MM.1S (cell line): ENCODE measurements around the gene HORMAD2.

Experiments
- DNase-seq: peaks from one replicate; pipeline ENCODE4 v3.0.0-alpha.2; 2015
- H2AFZ ChIP-seq: fragments of 300-600 bp; sonication (generic); 2 replicates; pipeline ENCODE4 v1.6.0; 2016; ENCODE audit warnings: antibody characterized with exemption, low read length
- H3F3A ChIP-seq: fragments of 300-600 bp; sonication (generic); 2 replicates; pipeline ENCODE4 v1.6.1; 2016; ENCODE audit warnings: mild to moderate bottlenecking, antibody characterized with exemption, low read length, moderate library complexity, mixed read lengths; ENCODE audit not compliant: insufficient read depth
- H3K27ac ChIP-seq: fragments of 300-600 bp; sonication (generic); 2 replicates; pipeline ENCODE4 v1.5.1; 2016; ENCODE audit warnings: mild to moderate bottlenecking, low read length
- H3K27me3 ChIP-seq: fragments of 300-600 bp; sonication (generic); replicated peaks from 2 replicates; pipeline ENCODE4 v1.6.0; 2016; ENCODE audit warnings: low read length; ENCODE audit not compliant: insufficient read depth
- H3K36me3 ChIP-seq: fragments of 300-600 bp; sonication (generic); replicated peaks from 2 replicates; pipeline ENCODE4 v1.6.1; 2016; ENCODE audit warnings: mild to moderate bottlenecking, low read length, mixed read lengths; ENCODE audit not compliant: insufficient read depth
- H3K4me1 ChIP-seq: fragments of 300-600 bp; sonication (generic); 2 replicates; pipeline ENCODE4 v1.6.1; 2016; ENCODE audit warnings: low read length, mixed read lengths
- H3K4me2 ChIP-seq: fragments of 300-600 bp; sonication (generic); 2 replicates; pipeline ENCODE4 v1.6.0; 2016; ENCODE audit warnings: low read depth, low read length
- H3K4me3 ChIP-seq: fragments of 300-600 bp; sonication (generic); 2 replicates; pipeline ENCODE4 v1.5.1; 2016; ENCODE audit warnings: low read length, mixed read lengths
- H3K79me2 ChIP-seq: fragments of 300-600 bp; sonication (generic); 2 replicates; pipeline ENCODE4 v1.6.1; 2016; ENCODE audit warnings: mixed run types, low read length, mixed read lengths
- H3K9ac ChIP-seq: fragments of 300-600 bp; sonication (generic); 2 replicates; pipeline ENCODE4 v1.6.1; 2016; ENCODE audit warnings: low read length, mixed read lengths
- H3K9me2 ChIP-seq: fragments of 300-600 bp; sonication (generic); replicated peaks from 2 replicates; pipeline ENCODE4 v1.6.1; 2016; ENCODE audit warnings: mild to moderate bottlenecking, low read length, mixed read lengths; ENCODE audit not compliant: insufficient read depth
- H3K9me3 ChIP-seq: fragments of 300-600 bp; sonication (generic); replicated peaks from 2 replicates; pipeline ENCODE4 v1.6.1; 2016; ENCODE audit warnings: mild to moderate bottlenecking, low read length, mixed read lengths; ENCODE audit not compliant: insufficient read depth
- H4K20me1 ChIP-seq: fragments of 300-600 bp; sonication (generic); 2 replicates; pipeline ENCODE4 v1.6.1; 2016; ENCODE audit warnings: mild to moderate bottlenecking, low read length, moderate library complexity, mixed read lengths; ENCODE audit not compliant: insufficient read depth
- EZH2 ChIP-seq: fragments of 300-600 bp; sonication (generic); optimal IDR thresholded peaks from 2 replicates; pipeline ENCODE3; 2017; ENCODE audit warnings: low read depth, mild to moderate bottlenecking, antibody characterized with exemption, low read length, mixed read lengths
- EZH2phosphoT487 ChIP-seq: fragments of 300-600 bp; sonication (generic); IDR thresholded peaks from 2 replicates; pipeline ENCODE4 v1.6.1; 2018; ENCODE audit warnings: antibody characterized with exemption, low read length
- TF ChIP-seq, protein P1 (sequence below): fragments of 300-600 bp; sonication (generic); IDR thresholded peaks from 2 replicates; pipeline ENCODE4 v1.5.1; 2016; ENCODE audit warnings: antibody characterized with exemption, low read length, mixed read lengths

HORMAD2 gene

DNA sequence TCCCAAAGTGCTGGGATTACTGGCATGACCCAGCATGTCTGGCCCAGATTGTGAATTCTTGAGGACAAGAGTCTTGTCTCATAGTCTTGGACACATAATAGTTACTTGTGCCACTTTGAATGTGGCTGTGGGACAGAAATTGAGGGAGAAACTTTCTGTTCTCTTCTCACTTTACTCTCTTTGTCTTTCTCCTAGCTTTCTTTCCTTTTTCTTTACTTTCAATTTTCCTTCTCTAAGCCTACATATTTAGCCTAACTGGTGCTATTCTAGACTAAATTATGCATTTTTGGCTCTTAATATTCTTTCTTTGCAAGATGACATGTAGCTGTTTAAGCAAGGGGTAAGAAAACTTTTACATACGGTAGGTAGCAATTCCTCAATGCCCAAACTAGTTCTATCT is 33.2 kb downstream of the HORMAD2 start:
- H3K4me2 ChIP-seq, result no peak overlapping the region
- no peak overlapping the region for H2AFZ ChIP-seq
- no peaks in the 10 kb centered on the region for H3K36me3 ChIP-seq
- no peak for DNase-seq
- H3K27me3 ChIP-seq, result no peaks in the 10 kb centered on the region
- no peak overlapping the region for H3K27ac ChIP-seq
- no peaks in the 10 kb centered on the region for H3K79me2 ChIP-seq
- no peak overlapping the region for H3K4me3 ChIP-seq
- H3K4me1 ChIP-seq, result no peaks in the 10 kb centered on the region
- H3K9me2 ChIP-seq, result no peaks in the 10 kb centered on the region
- TF ChIP-seq, protein P1, sequence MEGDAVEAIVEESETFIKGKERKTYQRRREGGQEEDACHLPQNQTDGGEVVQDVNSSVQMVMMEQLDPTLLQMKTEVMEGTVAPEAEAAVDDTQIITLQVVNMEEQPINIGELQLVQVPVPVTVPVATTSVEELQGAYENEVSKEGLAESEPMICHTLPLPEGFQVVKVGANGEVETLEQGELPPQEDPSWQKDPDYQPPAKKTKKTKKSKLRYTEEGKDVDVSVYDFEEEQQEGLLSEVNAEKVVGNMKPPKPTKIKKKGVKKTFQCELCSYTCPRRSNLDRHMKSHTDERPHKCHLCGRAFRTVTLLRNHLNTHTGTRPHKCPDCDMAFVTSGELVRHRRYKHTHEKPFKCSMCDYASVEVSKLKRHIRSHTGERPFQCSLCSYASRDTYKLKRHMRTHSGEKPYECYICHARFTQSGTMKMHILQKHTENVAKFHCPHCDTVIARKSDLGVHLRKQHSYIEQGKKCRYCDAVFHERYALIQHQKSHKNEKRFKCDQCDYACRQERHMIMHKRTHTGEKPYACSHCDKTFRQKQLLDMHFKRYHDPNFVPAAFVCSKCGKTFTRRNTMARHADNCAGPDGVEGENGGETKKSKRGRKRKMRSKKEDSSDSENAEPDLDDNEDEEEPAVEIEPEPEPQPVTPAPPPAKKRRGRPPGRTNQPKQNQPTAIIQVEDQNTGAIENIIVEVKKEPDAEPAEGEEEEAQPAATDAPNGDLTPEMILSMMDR, result no peak
- no peak for TF ChIP-seq EZH2phosphoT487
- H4K20me1 ChIP-seq, result no peaks in the 10 kb centered on the region
- no peak overlapping the region for H3K9ac ChIP-seq
- H3K9me3 ChIP-seq, result no peaks in the 10 kb centered on the region
- H3F3A ChIP-seq, result no peaks in the 10 kb centered on the region

GRCh38 chr22:30114361-30114760 is 34.1 kb downstream of the HORMAD2 start:
- Histone ChIP-seq H3K9ac (no peak overlapping the region), H3K4me1 (no peaks in the 10 kb centered on the region), H3F3A (no peaks in the 10 kb centered on the region), H3K36me3 (no peaks in the 10 kb centered on the region), H3K27ac (no peak overlapping the region), H3K4me3 (no peak overlapping the region), H4K20me1 (no peaks in the 10 kb centered on the region), H3K4me2 (no peak overlapping the region), H2AFZ (no peak overlapping the region), H3K9me3 (no peaks in the 10 kb centered on the region), H3K27me3 (no peaks in the 10 kb centered on the region), H3K79me2 (no peaks in the 10 kb centered on the region), H3K9me2 (no peaks in the 10 kb centered on the region)
- DNase-seq, result no peak
- TF ChIP-seq, protein P1, result no peak
- no peak for TF ChIP-seq EZH2phosphoT487
- TF ChIP-seq EZH2, result no peak

DNA sequence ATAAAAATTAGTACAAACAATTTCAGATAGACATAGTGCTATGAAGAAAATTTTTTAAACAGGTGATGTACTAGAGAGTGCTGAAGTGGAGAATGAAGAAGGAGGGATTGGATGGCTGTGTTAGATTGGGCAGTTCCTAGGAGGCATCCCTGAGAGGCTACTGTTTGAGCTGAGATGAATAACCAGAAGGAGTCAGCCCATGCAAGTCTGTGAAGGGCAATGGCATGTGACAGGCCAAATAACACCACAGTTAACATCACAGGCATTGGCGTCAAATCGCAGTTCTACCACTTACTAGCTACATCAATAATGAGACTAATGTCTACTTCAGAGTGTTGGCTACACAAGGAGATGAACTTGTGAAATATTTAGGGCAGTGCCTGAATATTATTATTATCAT is 35.4 kb downstream of the HORMAD2 start:
- TF ChIP-seq EZH2 (no peak), EZH2phosphoT487 (no peak)
- TF ChIP-seq, protein P1, result no peak
- H3K4me1 ChIP-seq, result no peaks in the 10 kb centered on the region
- H3K27me3 ChIP-seq, result no peaks in the 10 kb centered on the region
- H3K36me3 ChIP-seq, result no peaks in the 10 kb centered on the region
- no peaks in the 10 kb centered on the region for H3K79me2 ChIP-seq
- H3K9ac ChIP-seq, result no peak overlapping the region
- no peak overlapping the region for H2AFZ ChIP-seq
- no peaks in the 10 kb centered on the region for H3K9me3 ChIP-seq
- H4K20me1 ChIP-seq, result no peaks in the 10 kb centered on the region
- no peak overlapping the region for H3K4me3 ChIP-seq
- no peaks in the 10 kb centered on the region for H3F3A ChIP-seq
- no peaks in the 10 kb centered on the region for H3K9me2 ChIP-seq
- no peak for DNase-seq
- no peak overlapping the region for H3K27ac ChIP-seq
- H3K4me2 ChIP-seq, result no peak overlapping the region
